GM19238 (cell line): Measurements from ENCODE around the gene ALOX12.

Experiments
- DNase-seq: peaks from one replicate; pipeline ENCODE4 v3.0.0; 2011; ENCODE audit warnings: low spot score; ENCODE audit not compliant: insufficient read length

ALOX12 gene

DNA sequence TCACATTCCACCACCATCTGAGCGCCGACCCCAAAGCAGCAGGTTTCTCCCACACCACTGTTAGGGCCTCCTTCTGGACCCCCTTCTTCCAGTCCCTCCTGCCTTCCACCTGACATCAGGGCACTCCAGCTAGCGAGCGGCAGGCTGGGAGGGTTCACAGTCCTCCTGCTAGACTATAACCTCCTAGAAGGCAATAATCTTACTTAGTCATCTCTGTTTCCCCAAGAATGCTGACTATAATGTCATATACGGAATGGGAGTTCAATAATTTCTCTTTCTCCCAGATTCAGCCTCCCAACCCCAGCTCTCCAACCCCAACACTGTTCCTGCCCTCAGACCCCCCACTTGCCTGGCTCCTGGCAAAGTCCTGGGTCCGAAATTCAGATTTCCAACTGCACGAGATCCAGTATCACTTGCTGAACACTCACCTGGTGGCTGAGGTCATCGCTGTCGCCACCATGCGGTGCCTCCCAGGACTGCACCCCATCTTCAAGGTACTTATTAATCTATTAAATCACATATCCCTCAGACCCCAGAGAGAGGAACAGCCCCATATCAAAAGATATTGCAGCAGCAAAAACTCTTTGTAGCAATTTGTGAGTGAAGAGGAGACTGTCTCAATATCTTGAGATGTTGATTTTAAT is 5.6 kb downstream of the ALOX12 start:
- no peak for DNase-seq

DNA sequence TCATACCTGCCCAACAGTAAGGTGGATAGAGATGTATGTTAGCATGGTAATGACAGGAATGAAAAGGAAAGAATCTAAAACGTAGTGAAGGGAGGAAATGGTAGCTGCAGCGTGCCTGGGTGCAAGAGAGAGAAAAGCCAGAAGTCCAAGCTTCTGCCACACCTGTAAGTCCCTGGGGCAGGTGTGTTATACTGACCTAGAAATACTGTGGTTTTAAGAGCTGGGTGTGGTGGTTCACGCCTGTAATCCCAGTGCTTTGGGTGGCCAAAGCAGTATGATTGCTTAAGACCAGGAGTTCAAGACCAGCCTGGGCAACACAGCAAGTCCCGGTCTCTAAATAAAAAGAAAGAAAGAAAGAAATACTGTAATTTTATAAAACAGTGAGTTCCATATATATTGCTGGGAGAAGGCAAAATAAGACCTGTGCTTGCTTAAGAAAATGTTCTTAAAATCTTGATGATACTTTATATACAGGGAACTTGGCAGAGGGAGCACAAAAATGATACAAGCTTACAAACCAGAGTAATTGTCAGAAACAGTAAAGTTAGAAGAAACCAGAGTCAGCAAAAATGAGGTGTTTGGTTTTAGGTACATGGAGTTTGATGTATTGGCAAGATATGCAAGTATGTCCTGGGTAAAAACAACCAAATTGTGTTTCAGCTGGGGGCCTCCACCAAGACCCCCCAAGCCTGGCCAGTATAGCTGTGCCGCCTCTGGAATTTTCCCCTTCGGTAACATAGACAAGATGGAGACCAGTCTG is 6.6 kb downstream of the ALOX12 start:
- no peak for DNase-seq

DNA sequence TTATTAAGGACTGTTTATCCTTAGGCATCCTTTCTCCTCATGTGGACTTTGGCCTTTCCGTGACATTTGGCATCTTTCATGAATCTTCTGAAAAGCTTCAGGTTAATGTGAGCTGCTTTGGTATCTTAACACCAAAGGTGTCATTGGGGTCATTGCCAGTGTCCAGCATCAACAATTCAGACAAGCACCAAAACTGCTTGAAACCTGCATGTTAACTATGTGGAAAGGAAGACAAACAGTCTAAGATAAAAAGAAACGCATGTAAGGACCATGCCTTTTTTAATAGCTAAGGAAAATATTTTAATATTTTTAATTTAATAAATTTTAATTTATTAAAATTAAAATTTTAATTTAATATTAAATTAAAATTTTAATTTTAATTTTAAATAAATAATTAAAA is 7.9 kb downstream of the ALOX12 start:
- no peak for DNase-seq

DNA sequence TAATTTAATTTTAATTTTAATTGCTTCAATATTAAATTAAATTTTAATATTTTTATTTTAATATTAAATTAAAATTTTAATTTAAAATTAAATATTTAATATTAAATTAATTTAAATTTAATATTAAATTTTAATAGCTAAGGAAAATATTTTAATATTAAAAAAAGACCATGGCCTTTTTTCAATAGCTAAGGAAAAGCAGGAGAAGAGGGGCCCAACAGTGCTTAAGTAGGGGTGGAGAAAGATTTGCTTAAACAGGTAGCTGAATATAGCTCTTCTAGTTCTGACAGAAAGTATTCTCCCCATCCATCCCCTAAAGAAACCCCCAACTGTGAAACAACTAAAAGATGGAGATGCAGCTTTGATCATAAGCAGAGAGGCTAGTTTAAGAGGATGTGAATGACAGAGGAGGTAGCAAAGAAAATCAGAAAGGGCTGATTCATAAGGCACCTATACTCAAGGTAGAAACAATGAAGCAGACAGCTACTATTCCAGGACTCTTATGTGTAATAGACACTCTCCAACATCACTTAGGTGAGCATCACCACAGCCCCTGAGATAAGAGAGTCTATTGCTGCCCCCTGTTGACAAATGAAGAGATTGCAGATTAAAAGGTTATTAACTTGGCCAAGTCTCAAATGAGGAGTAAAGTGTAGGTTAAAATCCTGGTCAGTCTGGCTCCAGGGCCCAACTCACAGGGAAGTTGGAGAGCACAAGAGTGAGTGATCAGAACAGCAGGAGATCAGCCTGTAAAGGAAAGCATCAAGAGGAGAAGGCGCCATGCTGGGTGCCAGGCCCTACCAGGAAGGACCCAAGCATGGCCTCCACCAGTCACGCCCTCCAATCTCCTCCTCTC is 8.8 kb downstream of the ALOX12 start:
- peak; percentile 44 for DNase-seq

DNA sequence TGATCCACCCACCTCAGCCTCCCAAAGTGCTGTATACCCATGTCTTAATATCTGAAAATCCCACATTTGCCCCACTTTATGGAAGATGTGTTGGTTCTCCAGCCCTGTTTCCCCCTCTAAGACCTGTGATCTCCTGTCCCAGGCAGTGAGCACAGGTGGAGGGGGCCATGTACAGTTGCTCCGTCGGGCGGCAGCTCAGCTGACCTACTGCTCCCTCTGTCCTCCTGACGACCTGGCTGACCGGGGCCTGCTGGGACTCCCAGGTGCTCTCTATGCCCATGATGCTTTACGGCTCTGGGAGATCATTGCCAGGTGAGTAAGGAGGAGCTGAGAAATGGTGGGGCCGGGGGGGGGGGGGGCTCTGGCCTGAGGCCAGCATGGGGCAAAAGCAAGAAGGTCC is 9.9 kb downstream of the ALOX12 start:
- DNase-seq, result no peak

DNA sequence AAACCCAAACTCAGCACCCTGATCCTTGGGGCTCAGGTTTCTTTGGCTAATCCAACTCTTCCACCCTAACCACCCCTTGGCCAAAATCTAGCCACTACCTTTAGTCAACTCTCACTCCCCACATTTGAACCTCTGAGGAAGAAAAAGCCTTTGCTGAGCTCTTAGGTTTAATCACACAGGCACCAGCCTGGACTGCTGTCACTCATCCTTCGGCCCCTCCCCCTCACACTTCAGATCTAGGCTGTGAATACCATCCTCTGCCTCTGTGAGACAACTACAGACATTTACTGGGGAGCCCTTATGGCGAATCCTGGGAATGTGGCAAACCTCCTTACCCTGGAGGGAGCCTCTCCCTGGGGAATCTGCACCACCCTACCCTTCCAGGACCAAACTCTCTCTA is 11.3 kb downstream of the ALOX12 start:
- DNase-seq, result no peak

DNA sequence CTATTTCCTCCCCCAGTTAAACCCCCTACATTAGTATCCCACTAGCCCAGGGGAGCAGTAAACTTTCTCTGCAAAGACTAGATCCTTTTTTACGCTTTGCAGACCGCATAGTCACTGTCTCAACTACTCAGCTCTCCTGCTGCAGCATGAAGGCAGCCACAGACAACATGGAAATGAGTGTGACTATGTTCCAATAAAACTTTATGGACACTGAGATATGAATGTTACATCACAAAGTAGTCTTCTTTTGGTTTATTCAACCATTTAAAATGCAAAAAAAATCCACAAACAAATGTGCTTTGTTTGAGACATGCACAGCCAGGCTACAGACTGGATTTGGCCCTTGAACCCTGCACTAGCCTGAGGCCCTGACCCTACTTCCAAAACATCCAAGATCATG is 14.7 kb downstream of the ALOX12 start:
- DNase-seq, result no peak

DNA sequence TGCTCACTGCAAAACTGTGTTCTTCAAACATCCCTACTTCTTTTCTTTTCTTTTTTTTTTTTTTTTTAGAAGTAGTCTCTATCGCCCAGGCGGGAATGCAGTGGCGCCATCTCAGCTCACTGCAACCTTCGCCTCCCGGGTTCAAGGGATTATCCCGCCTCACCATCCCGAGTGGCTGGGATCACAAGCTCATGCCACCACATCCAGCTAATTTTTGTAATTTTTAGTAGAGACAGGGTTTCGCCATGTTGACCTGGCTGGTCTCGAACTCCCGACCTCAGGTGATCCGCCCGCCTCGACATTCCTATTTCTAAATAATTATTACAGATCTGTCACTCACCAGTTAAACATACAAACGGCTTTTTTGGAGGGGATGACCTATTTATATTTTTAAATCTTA is 15.6 kb downstream of the ALOX12 start:
- DNase-seq, result no peak

DNA sequence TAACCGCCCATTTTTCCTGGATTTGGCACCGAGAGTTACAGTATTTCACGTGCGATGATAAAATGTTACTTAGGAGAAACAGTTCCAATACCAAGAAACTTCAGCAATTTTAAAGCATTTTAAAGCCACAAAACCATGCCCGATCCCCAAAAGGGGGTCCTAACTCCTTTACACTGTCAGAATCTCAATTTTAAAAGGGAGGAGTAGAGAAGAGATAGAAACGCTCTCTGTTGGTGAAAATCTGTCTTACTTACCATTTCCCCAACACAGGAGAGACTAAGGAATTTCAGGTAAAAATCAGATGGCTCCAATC is 16.0 kb downstream of the ALOX12 start:
- no peak for DNase-seq

DNA sequence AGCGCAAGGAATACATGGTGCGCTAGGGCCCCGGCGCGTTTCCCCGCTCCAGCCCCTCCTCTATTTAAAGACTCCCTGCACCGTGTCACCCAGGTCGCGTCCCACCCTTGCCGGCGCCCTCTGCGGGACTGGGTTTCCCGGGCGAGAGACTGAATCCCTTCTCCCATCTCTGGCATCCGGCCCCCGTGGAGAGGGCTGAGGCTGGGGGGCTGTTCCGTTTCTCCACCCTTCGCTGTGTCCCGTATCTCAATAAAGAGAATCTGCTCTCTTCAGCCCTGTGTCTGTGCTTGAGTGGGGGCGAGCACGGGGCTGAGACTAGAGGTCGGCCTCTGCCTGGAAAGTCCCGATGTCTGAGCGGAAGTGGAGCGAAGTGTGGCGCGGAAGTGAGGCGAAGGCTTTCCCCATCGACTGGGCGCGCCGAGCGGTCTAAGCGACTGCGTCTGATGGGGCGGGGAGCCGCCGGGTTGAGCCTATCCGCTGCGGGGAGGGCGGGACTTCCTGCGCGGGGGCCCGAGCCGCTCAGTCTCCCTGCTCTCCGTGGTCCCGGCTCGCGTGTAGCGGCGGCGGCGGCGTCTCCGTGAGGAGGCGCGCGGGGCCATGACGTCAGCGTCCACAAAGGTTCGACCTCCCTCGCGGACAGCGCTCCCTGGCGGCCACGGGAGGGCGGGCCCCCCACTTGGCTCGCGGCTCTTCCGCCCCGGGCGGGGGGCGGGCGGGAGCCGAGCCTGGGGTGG is 18.6 kb downstream of the ALOX12 start:
- peak; percentile 91 for DNase-seq

DNA sequence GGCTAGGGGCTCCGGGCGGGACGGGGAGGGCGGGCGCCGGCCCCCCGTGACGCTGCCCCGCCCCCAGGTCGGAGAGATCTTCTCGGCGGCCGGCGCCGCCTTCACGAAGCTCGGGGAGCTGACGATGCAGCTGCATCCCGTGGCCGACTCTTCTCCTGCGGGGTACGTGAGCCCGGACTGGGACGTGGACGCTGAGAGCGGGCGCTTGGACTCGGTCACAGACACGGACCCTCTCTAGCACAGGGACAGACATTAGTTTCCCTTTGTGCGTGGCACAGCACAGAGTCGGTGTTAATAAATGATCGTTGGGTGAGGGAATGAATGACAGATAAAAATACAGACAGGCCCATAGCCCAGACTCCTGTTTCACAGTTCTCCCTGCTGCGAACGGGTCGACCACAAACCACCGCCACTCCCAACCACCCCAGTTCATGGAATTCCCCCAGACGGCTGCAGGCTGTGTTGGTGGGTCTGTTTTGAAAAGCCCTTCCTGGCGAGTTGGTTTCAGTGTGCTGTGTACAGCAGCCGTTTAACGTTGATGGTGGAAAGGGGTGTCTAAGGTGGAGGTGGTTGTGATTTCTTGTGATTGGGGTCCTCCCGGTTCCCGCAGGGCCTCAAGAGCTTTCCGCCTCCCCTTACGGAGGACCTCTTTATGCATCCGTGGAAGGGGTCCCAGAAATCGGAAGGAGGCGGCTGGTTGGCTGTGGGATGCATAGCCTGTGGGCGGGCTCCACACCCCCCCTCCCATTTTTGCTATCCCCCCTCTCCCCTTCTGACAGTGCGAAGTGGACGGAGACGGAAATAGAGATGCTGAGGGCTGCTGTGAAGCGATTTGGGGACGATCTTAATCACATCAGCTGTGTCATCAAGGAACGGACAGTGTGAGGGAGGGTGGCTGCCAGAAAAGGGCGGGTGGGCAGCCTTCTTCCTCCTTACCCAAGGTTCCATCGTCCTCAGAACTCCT is 19.4 kb downstream of the ALOX12 start:
- peak; percentile 58 for DNase-seq

DNA sequence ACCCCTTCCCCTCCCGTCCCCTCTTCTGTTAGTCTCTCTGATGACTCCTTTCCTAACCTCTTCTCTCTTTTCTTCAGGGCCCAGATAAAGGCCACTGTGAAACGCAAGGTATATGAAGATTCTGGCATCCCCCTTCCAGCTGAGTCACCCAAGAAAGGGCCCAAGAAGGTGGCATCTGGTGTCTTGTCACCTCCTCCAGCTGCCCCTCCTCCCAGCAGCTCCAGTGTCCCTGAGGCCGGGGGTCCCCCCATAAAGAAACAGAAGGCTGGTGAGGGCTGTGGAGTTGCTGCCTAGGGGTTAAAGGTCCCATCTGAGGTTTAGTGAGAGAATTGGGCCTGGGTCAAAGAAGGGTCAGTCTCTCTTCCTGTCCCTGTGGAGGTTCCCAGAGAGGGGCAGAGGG is 20.6 kb downstream of the ALOX12 start:
- no peak for DNase-seq

DNA sequence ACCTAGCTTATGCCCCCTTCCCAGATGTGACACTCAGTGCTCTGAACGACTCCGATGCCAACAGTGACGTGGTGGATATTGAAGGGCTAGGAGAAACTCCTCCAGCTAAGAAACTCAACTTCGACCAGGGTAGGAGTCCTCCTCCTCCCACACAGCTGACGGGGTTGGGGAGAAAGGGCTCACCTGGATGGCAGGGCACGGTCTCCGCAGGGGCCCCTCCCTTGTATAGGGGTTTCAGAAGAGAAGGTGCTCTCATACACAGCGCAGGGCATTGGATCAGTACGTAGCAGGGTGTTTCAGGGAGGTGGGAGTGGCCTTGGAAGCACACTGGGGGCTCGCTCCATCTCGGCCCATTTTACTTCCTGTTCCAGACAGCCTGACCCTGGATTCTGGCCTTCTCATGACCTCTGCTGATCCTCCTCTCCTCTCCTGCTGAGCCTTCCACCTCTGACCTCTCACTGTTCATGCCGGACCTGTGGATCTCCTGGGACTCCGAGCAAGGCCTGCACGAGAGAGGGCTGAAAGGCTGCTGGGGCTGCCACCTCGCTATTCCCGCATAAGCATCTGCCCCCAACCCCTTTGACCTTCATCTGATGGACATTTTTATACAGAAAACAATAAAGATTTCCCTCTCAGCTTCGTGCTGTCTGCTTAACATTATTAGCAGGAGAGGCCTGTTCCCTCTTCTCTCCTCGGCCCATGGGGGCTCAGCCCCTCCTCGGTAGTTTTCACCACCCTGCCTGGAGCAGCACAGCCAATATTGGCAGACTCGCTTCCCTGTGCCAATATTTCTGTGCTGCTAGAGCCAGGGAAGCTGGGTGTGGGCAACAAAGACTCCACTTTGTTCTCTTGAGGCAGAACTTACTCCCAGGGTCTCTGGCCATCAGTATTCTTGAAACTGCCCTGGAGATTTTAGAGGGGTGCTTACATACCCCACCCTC is 21.3 kb downstream of the ALOX12 start:
- DNase-seq, result no peak

DNA sequence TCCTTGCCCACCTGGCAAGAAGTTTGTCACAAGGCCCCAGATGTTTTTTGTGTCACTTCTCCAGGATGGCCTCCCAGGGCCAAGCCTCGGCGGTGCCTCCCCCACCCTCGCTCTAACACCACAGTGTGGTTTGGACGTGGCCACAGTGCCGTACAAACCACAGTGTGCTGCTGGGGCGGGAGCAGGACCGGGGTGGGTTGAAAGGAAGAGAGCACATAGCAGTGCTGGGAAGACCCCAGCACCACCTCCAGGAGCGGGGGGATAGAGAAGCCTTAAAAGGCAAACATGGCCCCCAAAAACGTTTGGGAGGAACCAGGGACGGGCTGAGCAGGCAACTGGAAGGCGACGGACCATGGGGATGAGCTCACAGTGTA is 22.0 kb downstream of the ALOX12 start:
- no peak for DNase-seq

DNA sequence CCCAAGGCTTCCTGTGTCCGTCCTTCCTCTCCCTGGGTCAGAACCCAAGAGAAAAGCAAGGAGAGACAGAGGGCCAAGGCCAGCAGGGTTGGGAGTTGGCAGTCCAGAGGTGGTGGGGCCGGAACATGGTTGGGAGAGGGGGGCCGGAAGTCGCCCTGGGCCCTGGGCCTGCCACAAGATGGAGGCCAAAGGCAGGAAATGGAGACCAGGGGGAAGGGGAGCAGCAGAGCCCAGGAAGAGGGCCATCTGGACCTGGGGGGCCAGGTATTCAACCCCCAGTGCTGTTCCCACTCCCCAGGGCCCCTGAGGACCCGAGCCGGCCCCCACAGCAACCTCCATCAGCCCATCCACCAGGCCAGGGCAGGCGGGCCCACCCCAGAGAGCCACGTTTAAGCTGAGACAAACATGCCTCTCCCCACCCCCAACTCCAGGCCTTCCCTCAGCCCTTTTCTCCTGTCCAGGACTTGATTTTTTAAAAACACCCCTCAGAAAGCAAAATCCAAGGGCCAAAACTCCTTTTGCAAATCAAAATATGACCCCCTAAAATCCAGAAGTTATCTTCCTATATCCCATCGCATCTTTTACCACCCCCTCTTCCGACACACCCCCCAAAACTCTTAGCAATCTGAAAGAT is 22.6 kb downstream of the ALOX12 start:
- DNase-seq, result no peak

DNA sequence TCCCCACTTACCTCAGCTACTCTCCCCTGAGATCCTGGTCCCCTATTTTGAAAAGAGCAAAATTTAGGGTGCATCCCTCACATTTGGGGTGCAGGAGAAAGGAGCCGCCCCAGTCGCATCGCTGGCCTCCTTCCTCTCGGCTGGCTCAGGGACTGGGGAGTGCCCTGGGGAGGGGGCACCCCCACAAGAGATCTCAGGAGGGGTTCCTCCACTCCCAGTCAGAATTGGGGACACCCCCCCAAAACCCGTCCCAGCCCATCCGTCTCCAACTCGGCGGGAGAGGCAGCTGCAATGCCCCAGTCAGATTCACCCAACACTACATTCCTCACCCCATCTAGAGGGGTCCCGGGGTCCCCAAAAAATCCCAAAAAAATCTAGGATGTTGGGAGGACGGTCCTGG is 23.5 kb downstream of the ALOX12 start:
- DNase-seq, result no peak

DNA sequence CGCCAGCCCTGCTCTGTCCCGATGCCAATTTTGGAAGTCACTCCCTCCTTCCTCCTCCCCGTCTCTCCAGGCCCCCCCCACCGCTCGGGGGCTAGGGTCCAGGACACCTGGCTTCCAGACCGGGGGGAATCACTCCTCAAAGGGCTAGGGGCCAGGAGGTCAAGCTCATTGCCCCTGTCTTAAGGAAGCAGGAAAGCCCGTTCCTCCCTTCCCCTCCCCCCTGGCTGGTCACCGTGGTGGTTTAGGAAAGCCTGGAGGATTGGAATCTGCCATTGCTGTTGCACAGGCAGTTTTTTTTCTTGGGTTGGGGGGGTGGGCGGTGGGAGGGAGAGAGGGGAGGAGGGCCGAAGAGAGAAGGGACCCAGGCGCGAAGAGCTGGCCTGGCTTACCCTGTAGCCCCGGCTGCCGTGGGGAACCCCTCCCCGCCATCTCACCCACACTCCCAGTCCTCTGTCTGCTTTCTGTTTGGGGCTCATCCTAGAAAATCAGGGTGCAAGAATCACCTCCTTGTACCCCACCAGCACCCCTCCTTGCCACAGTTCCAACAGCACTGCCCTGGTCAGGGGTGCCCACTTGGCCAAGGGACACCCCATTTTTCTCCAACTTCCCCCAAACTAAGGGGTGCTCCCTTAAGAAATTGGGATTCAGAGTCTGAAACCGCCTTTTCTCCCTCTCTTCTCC is 24.1 kb downstream of the ALOX12 start:
- DNase-seq, result no peak

DNA sequence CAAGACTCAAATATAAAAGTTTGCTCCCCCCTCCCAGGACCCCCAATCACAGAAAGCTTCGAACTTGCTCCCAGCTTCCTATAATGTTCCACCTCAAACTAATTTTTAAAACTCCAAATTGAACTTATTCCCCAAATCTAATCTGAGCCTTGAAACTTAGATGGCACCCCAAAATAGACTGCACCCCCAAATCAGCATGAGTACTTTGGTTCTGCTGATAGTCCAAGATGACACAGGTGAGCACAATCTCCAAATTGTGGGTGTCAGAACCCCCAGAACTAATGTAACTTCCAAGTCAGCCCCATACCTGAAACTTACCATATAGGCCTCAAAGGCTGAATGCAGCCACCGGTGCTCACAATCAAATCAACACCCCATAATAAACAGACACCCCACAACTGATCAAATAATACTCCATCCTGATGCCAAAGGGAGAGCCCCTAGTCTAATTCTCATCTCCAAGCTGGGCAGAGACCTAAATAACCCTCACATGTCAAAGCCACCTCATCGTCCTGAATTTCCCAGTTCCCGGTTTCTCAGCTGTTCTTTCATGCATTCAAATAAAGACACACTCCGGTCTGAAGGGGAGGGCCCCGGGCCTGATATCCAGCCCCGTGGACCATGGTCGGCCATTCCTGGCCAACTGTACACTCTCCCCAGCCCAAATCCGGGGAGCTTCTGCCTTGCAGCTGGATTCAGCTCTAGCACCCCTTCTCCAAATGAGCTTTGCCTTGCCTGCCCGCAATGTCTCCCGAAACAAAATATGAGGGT is 25.2 kb downstream of the ALOX12 start:
- DNase-seq, result no peak
